ENCODE data around the gene SYNJ1.
"Not testable (repeated sequence)": the region's sequence is repeated elsewhere in the genome, so short reads cannot be mapped to it uniquely, and the experiment has no call there.

The SYNJ1 gene

GRCh38 chr21:32742396-32742795, 14.6 kb upstream of the SYNJ1 start:
- Histone ChIP-seq H3K36me3 (ENCODE audit: control insufficient read depth, insufficient read depth, low read length) (peaks cover 11% of the 10 kb centered on the region), H3K27me3 (replicated peaks; ENCODE audit: control insufficient read depth, insufficient read depth, low read length) (no peaks in the 10 kb centered on the region), H3K4me3 (replicated peaks; ENCODE audit: low read depth, low read length) (no peak overlapping the region)
- no peak for DNase-seq (ENCODE audit: extremely low read depth, insufficient read length)
- TF ChIP-seq CTCF (IDR thresholded peaks at IDR 0.05; ENCODE audit: insufficient read depth, low read length, poor library complexity, severe bottlenecking): no peak

GRCh38 chr21:32741336-32741735, 13.5 kb upstream of the SYNJ1 start:
- DNase-seq (ENCODE audit: extremely low read depth, insufficient read length): no peak
- H3K27me3 ChIP-seq (replicated peaks; ENCODE audit: control insufficient read depth, insufficient read depth, low read length): no peaks in the 10 kb centered on the region
- no peak overlapping the region for H3K4me3 ChIP-seq (replicated peaks; ENCODE audit: low read depth, low read length)
- peaks cover 9% of the 10 kb centered on the region for H3K36me3 ChIP-seq (ENCODE audit: control insufficient read depth, insufficient read depth, low read length)
- no peak for TF ChIP-seq CTCF (IDR thresholded peaks at IDR 0.05; ENCODE audit: insufficient read depth, low read length, poor library complexity, severe bottlenecking)

GRCh38 chr21:32739946-32740345, 12.1 kb upstream of the SYNJ1 start:
- peaks cover 9% of the 10 kb centered on the region for H3K36me3 ChIP-seq (ENCODE audit: control insufficient read depth, insufficient read depth, low read length)

GRCh38 chr21:32736083-32736482, 8.3 kb upstream of the SYNJ1 start:
- H3K36me3 ChIP-seq (ENCODE audit: control insufficient read depth, insufficient read depth, low read length); DNase-seq (ENCODE audit: extremely low read depth, insufficient read length); H3K4me3 ChIP-seq (replicated peaks; ENCODE audit: low read depth, low read length); H3K27me3 ChIP-seq (replicated peaks; ENCODE audit: control insufficient read depth, insufficient read depth, low read length): not testable (repeated sequence)

More at GRCh38 chr21:32739946-32740345, 12.1 kb upstream of the SYNJ1 start:
- no peak for TF ChIP-seq CTCF (IDR thresholded peaks at IDR 0.05; ENCODE audit: insufficient read depth, low read length, poor library complexity, severe bottlenecking)
- DNase-seq (ENCODE audit: extremely low read depth, insufficient read length): no peak
- Histone ChIP-seq H3K4me3 (replicated peaks; ENCODE audit: low read depth, low read length) (no peak overlapping the region), H3K27me3 (replicated peaks; ENCODE audit: control insufficient read depth, insufficient read depth, low read length) (no peaks in the 10 kb centered on the region)

GRCh38 chr21:32735524-32735923, 7.7 kb upstream of the SYNJ1 start:
- no peak for DNase-seq (ENCODE audit: extremely low read depth, insufficient read length)
- Histone ChIP-seq H3K4me3 (replicated peaks; ENCODE audit: low read depth, low read length) (no peak overlapping the region), H3K36me3 (ENCODE audit: control insufficient read depth, insufficient read depth, low read length) (peaks cover 2% of the 10 kb centered on the region; the same call in 1 of the 2 replicates), H3K27me3 (replicated peaks; ENCODE audit: control insufficient read depth, insufficient read depth, low read length) (no peaks in the 10 kb centered on the region)
- TF ChIP-seq CTCF (IDR thresholded peaks at IDR 0.05; ENCODE audit: insufficient read depth, low read length, poor library complexity, severe bottlenecking): no peak

GRCh38 chr21:32733990-32734613, 6.3 kb upstream of the SYNJ1 start:
- Histone ChIP-seq H3K36me3 (ENCODE audit: control insufficient read depth, insufficient read depth, low read length) (0 out of 2 replicates have a peak, but pooled peaks cover 1% of the 10 kb centered on the region), H3K4me3 (replicated peaks; ENCODE audit: low read depth, low read length) (no peak overlapping the region), H3K27me3 (replicated peaks; ENCODE audit: control insufficient read depth, insufficient read depth, low read length) (no peaks in the 10 kb centered on the region)
- TF ChIP-seq CTCF (IDR thresholded peaks at IDR 0.05; ENCODE audit: insufficient read depth, low read length, poor library complexity, severe bottlenecking): no peak
- DNase-seq (ENCODE audit: extremely low read depth, insufficient read length): no peak
